Nephron (organoid): Measurements from ENCODE around the gene NTNG1.

Experiments used
- H3K27ac Mint-ChIP-seq, 3 experiments: 2 replicates each; pipeline ENCODE4 v1.8.0; 2020; ENCODE audit warnings: mixed read lengths in 3 of 3, mild to moderate bottlenecking in 2 of 3, moderate library complexity in 1 of 3
- H3K27me3 Mint-ChIP-seq: 2 replicates; pipeline ENCODE4 v1.8.0; 2021; ENCODE audit warnings: low read depth, mild to moderate bottlenecking, moderate library complexity, mixed read lengths
- H3K36me3 Mint-ChIP-seq: 2 replicates; pipeline ENCODE4 v1.8.0; 2020; ENCODE audit warnings: low read depth, mixed read lengths
- H3K4me1 Mint-ChIP-seq: 2 replicates; pipeline ENCODE4 v1.8.0; 2020; ENCODE audit warnings: mixed read lengths
- H3K4me3 Mint-ChIP-seq, 3 experiments: 2 replicates each; pipeline ENCODE4 v1.8.0; 2020; ENCODE audit warnings: mild to moderate bottlenecking in 3 of 3, mixed read lengths in 3 of 3, moderate library complexity in 2 of 3
- H3K9me3 Mint-ChIP-seq: 2 replicates; pipeline ENCODE4 v1.8.0; 2020; ENCODE audit warnings: mixed read lengths
- TF ChIP-seq, protein P1 (sequence below), 3 experiments: fragments of 200-600 bp; sonication (generic); IDR thresholded peaks; one replicate each; pipeline ENCODE4 v1.5.0; 2021; ENCODE audit warnings: antibody characterized with exemption in 3 of 3; ENCODE audit not compliant: unreplicated experiment in 3 of 3

The NTNG1 gene

DNA sequence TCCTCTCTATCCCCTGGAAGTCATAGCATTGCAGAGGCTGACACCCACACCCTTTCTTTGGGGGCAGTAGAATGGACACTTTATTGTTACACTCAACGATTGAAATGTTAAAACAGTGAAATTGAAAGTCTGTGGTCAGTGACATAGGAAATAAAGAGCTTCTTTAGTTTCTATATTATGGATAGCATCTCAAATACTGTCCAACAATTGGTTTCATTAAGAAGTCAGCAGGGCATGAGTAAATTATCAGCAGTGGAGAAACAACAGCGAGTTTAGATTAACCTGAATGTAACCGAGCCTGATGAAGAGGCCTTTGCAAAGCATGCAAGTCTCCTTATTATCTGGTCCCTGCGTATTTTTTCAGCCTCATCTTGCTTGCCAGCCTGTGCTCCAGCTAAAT, 350.7 kb downstream of the NTNG1 start:
- H3K4me3 Mint-ChIP-seq: no peak overlapping the region
- no peak overlapping the region for H3K27ac Mint-ChIP-seq
- H3K36me3 Mint-ChIP-seq: no peaks in the 10 kb centered on the region
- TF ChIP-seq, protein P1, sequence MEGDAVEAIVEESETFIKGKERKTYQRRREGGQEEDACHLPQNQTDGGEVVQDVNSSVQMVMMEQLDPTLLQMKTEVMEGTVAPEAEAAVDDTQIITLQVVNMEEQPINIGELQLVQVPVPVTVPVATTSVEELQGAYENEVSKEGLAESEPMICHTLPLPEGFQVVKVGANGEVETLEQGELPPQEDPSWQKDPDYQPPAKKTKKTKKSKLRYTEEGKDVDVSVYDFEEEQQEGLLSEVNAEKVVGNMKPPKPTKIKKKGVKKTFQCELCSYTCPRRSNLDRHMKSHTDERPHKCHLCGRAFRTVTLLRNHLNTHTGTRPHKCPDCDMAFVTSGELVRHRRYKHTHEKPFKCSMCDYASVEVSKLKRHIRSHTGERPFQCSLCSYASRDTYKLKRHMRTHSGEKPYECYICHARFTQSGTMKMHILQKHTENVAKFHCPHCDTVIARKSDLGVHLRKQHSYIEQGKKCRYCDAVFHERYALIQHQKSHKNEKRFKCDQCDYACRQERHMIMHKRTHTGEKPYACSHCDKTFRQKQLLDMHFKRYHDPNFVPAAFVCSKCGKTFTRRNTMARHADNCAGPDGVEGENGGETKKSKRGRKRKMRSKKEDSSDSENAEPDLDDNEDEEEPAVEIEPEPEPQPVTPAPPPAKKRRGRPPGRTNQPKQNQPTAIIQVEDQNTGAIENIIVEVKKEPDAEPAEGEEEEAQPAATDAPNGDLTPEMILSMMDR (IDR thresholded peaks at IDR 0.05; ENCODE audit: unreplicated experiment in 3 of 3): no peak
- H3K27me3 Mint-ChIP-seq: peaks cover 5% of the 10 kb centered on the region
- H3K9me3 Mint-ChIP-seq: no peaks in the 10 kb centered on the region
- H3K4me1 Mint-ChIP-seq: no peaks in the 10 kb centered on the region

DNA sequence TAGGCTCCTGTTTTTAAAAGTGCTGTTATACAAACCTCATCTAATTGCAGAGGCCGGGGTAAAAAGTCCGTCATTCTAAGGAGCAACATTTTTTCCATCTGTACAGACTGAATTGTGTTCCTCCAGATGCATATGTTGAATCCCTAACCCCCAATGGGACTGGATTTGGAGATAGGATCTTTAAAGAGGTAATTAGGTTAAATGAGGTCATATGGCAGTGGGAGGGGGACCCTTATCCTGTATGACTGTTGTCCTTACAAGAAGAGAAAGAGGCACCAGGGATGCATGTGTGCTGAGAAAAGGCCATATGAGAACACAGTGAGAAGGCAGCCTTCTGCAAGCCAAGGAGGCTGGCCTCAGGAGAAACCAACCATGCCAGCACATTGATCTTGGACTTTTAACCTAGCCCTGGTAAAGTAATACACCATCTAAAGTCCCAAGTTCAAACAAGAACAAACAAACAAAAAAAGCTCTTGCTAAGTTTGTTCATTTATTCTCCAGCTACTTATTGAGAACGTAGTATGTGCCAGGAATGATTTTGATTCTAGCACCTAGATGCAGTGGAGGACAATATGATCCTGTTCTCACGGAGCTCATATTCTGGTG, 352.4 kb downstream of the NTNG1 start:
- no peaks in the 10 kb centered on the region for H3K9me3 Mint-ChIP-seq
- H3K4me3 Mint-ChIP-seq: no peak overlapping the region
- no peaks in the 10 kb centered on the region for H3K36me3 Mint-ChIP-seq
- H3K27me3 Mint-ChIP-seq: peaks cover 5% of the 10 kb centered on the region
- no peak overlapping the region for H3K27ac Mint-ChIP-seq
- TF ChIP-seq, protein P1 (IDR thresholded peaks at IDR 0.05; ENCODE audit: unreplicated experiment in 3 of 3): no peak
- H3K4me1 Mint-ChIP-seq: no peaks in the 10 kb centered on the region

DNA sequence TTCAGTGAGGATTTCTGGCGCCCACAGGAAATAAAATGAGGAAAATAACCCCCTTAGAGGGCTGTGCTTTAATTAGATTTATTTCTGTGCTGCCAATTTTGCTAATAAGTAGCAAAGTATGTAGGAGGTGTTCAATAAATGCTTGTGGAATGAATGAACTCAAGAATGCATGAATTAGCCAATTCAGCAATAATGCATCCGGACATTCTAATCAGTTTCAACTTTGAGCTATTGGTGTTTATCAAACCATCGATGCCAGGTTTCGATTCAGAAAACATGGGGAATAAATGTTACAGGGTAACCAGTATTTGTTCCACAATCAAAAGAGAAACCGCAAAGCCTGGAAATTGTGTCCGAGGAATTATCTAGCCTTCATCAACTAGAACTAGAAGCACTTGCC, 353.2 kb downstream of the NTNG1 start:
- no peak overlapping the region for H3K4me3 Mint-ChIP-seq
- TF ChIP-seq, protein P1 (IDR thresholded peaks at IDR 0.05; ENCODE audit: unreplicated experiment in 3 of 3): no peak
- H3K9me3 Mint-ChIP-seq: no peaks in the 10 kb centered on the region
- H3K4me1 Mint-ChIP-seq: no peaks in the 10 kb centered on the region
- no peaks in the 10 kb centered on the region for H3K36me3 Mint-ChIP-seq
- no peak overlapping the region for H3K27ac Mint-ChIP-seq
- peaks cover 5% of the 10 kb centered on the region for H3K27me3 Mint-ChIP-seq

DNA sequence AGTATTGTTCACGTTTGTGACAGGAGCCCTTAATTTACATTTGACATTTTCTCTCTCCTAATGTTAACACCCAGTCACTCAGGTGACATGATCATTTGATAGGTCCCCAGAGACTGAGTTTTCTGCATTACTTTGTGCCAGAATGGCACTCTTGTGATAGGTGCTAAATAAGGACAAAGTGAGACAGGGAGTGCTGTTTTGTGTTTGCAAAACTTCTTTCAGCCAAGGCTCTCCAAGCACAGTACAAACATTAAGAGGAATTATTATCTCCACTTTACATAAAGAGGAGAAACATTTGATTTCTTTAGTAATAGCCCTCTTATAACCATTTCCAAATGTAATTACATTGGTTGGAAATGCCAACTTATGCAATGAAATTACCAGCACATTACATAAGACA, 355.2 kb downstream of the NTNG1 start:
- Mint-ChIP-seq H3K36me3 (no peaks in the 10 kb centered on the region), H3K4me3 (no peak overlapping the region), H3K27ac (no peak overlapping the region), H3K9me3 (no peaks in the 10 kb centered on the region), H3K4me1 (no peaks in the 10 kb centered on the region), H3K27me3 (peaks cover 5% of the 10 kb centered on the region)
- TF ChIP-seq, protein P1 (IDR thresholded peaks at IDR 0.05; ENCODE audit: unreplicated experiment in 3 of 3): no peak

DNA sequence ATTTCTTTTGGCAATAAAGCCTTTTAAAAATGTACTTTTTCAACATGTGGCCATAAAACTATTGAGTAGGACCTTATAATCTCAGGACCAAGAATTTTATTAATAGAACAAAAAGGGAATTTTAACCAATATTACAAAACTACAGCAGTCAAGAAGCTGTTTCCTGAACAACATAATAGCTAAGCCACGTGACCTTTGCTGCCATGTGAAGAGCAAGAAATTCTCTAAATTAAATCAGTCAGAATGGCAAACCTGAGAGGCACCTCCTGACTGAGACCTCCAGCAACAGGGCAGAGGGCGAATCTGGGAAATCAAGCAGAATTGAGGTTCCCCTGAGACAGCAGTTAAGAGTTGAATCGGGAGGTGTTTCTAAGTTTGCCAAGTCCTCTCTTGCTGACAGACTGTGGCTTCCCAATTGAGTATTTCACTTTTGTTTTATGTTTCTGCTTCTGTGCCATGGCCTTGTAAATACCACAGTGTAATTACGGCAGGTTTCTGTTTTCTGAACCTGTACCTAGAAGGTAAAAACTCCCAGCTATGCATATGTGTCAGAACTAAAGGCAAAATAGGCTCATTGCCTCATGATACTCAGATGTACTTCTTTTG, 358.4 kb downstream of the NTNG1 start:
- Mint-ChIP-seq H3K36me3 (no peaks in the 10 kb centered on the region), H3K4me3 (no peak overlapping the region), H3K4me1 (no peaks in the 10 kb centered on the region)

More for the DNA sequence above, 358.4 kb downstream of the NTNG1 start:
- TF ChIP-seq, protein P1 (IDR thresholded peaks at IDR 0.05; ENCODE audit: unreplicated experiment in 3 of 3): no peak
- H3K9me3 Mint-ChIP-seq: no peaks in the 10 kb centered on the region
- H3K27ac Mint-ChIP-seq: no peak overlapping the region
- H3K27me3 Mint-ChIP-seq: no peaks in the 10 kb centered on the region
